T-helper 17 cell (primary cell): Measurements from ENCODE around the gene ZNF778. TPM values are rescaled to one million over a fixed set of nuclear protein-coding genes. Genes with fewer than 3 reads are reported as not detected.
A peak's percentile ranks its signal among the peaks of the same experiment; 100 is the strongest.

Source experiments
- ATAC-seq: fragments of 150-1000 bp; cut with Tn5 transposase; 2 replicates; pipeline ENCODE4 v1.10.0; 2021; ENCODE audit warnings: mild to moderate bottlenecking, moderate library complexity
- DNase-seq, 3 donors: peaks; one replicate each; pipeline versions ENCODE4 v3.0.0 to v3.0.0-alpha.2; 2020 to 2021
- H3K9me3 ChIP-seq: one replicate; pipeline ENCODE4 v1.7.0; 2013; ENCODE audit warnings: low read length, mild to moderate bottlenecking; ENCODE audit not compliant: control insufficient read depth, poor library complexity, severe bottlenecking
- H3K27ac Mint-ChIP-seq: one replicate; pipeline ENCODE4 v1.8.0; 2022; ENCODE audit warnings: mild to moderate bottlenecking, moderate library complexity, mixed read lengths
- H3K27me3 Mint-ChIP-seq: one replicate; pipeline ENCODE4 v1.8.0; 2022; ENCODE audit warnings: mixed read lengths
- H3K36me3 Mint-ChIP-seq: one replicate; pipeline ENCODE4 v1.8.0; 2022; ENCODE audit warnings: low read depth, mixed read lengths
- H3K4me1 Mint-ChIP-seq: one replicate; pipeline ENCODE4 v1.8.0; 2022; ENCODE audit warnings: mild to moderate bottlenecking, mixed read lengths
- H3K4me3 Mint-ChIP-seq: one replicate; pipeline ENCODE4 v1.8.0; 2022; ENCODE audit warnings: mild to moderate bottlenecking, moderate library complexity, mixed read lengths
- total RNA-seq, 4 donors: library from RNA in 2 of 4; stranded (reverse) in 2 of 4; gene quantifications; one replicate each; pipeline ENCODE4 v1.2.3 and lab custom pipeline; 2022 to 2026

ZNF778 gene
- total RNA-seq, 2 donors from 2014 or later = 4.1 to 8.1 TPM

DNA sequence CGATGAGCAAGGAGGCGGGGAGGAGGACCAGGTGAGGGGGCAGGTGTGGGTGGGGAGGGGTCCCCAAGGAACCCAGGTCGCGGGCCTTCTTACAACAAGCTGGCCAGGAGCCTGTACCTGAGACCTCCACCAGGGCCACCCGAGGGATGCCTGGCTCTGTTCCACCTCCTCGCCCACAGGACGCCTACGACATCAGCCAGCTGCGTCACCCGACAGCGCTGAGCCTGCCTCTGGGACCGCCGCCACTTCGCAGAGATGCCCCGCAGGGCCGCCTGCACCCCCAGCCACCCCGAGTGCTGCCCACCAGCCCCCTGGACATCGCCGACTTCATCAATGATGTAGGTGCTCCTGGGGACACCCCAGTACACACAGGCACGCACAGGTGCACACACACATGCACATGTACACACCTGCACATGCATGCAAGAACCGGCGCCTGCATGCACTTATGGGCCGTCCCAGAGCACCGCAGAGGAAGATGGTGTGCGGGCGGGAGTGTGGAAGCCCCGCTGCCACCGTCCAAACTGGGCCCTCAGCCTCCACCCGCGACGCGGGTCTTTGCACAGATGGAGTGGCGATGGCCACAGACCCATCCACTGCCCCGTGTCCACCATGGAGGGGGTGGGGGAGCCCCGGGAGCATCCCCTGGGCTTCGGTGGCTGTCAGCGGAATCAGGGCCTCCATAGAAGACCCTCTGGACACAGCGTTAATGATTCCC is 23.8 kb upstream of the ZNF778 start:
- Mint-ChIP-seq H3K27ac (no peak overlapping the region), H3K36me3 (no peaks in the 10 kb centered on the region), H3K27me3 (peaks cover 9% of the 10 kb centered on the region), H3K4me3 (no peak overlapping the region), H3K4me1 (no peaks in the 10 kb centered on the region)
- ATAC-seq (no peak), DNase-seq (peak in 1 of 3 donors; percentile 10)
- H3K9me3 ChIP-seq = no peaks in the 10 kb centered on the region

- Mint-ChIP-seq H3K27ac (no peak overlapping the region), H3K4me3 (peak overlapping the region; percentile 12), H3K36me3 (no peaks in the 10 kb centered on the region), H3K4me1 (no peaks in the 10 kb centered on the region), H3K27me3 (peaks cover 9% of the 10 kb centered on the region)
- H3K9me3 ChIP-seq = no peaks in the 10 kb centered on the region
- ATAC-seq (no peak), DNase-seq (no peak)
Measured at GRCh38 chr16:89194340-89195311, 22.9 kb upstream of the ZNF778 start.

GRCh38 chr16:89195521-89196171 is 21.9 kb upstream of the ZNF778 start:
- Mint-ChIP-seq H3K27ac (no peak overlapping the region), H3K27me3 (peaks cover 17% of the 10 kb centered on the region), H3K4me3 (no peak overlapping the region), H3K36me3 (no peaks in the 10 kb centered on the region), H3K4me1 (peaks cover 2% of the 10 kb centered on the region)
- no peak for ATAC-seq
- no peak for DNase-seq
- no peaks in the 10 kb centered on the region for H3K9me3 ChIP-seq

- Mint-ChIP-seq H3K27me3 (peaks cover 17% of the 10 kb centered on the region), H3K36me3 (no peaks in the 10 kb centered on the region), H3K4me3 (no peak overlapping the region), H3K27ac (no peak overlapping the region), H3K4me1 (peaks cover 3% of the 10 kb centered on the region)
- DNase-seq (no peak), ATAC-seq (no peak)
- H3K9me3 ChIP-seq = no peaks in the 10 kb centered on the region
Measured at GRCh38 chr16:89197033-89197632, 20.4 kb upstream of the ZNF778 start.

GRCh38 chr16:89197633-89198416 is 19.7 kb upstream of the ZNF778 start:
- peaks cover 3% of the 10 kb centered on the region for H3K4me1 Mint-ChIP-seq
- H3K36me3 Mint-ChIP-seq = no peaks in the 10 kb centered on the region
- H3K27me3 Mint-ChIP-seq = peaks cover 21% of the 10 kb centered on the region
- DNase-seq (no peak), ATAC-seq (no peak)
- H3K27ac Mint-ChIP-seq = no peak overlapping the region
- no peak overlapping the region for H3K4me3 Mint-ChIP-seq
- no peaks in the 10 kb centered on the region for H3K9me3 ChIP-seq

- H3K36me3 Mint-ChIP-seq = no peaks in the 10 kb centered on the region
- peaks cover 3% of the 10 kb centered on the region for H3K4me1 Mint-ChIP-seq
- no peak overlapping the region for H3K4me3 Mint-ChIP-seq
- no peak for DNase-seq
- ATAC-seq = no peak
- peaks cover 29% of the 10 kb centered on the region for H3K27me3 Mint-ChIP-seq
- H3K9me3 ChIP-seq = no peaks in the 10 kb centered on the region
- H3K27ac Mint-ChIP-seq = no peak overlapping the region
Measured at GRCh38 chr16:89198417-89199240, 18.9 kb upstream of the ZNF778 start.

- H3K27ac Mint-ChIP-seq = no peak overlapping the region
- DNase-seq (no peak), ATAC-seq (no peak)
- peaks cover 3% of the 10 kb centered on the region for H3K4me1 Mint-ChIP-seq
- H3K9me3 ChIP-seq = no peaks in the 10 kb centered on the region
- H3K36me3 Mint-ChIP-seq = no peaks in the 10 kb centered on the region
- no peak overlapping the region for H3K4me3 Mint-ChIP-seq
- peaks cover 37% of the 10 kb centered on the region for H3K27me3 Mint-ChIP-seq
Measured at GRCh38 chr16:89199241-89200123, 18.0 kb upstream of the ZNF778 start.

DNA sequence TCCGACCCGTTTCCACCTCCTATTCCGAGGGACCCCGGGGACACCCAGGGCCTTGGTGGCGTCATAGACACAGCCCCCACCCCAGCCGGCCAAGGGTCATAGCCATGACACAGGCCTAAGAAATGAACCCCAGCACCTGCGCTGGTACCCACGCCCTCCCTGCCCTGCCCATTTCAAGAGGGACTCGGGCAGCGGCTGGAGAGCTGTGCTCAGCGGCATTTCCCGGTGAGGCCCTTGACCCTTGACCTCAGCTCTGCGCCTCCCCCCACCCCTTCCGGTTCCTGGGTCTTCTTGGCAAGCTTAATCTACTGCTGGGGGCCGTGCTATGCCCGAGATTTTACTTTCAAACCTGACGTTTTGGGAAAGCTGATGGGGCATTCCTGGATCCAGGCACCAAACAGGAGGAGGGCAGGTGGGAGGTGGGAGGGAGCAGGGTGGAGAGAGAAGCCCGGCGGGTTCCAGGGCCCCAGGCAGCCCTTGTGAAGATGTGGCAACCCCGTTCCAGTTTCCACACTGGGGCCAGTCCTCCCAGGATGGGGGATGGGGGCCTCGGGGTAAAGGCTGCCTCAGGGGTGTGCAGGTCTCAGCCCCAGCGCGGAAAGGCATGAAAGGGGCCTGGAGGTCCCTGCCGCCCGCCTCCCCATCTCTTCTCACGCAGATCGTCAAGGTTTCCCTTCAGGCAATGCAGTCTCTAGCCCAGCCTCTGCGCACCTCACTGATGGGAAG is 17.2 kb upstream of the ZNF778 start, which contains the start of gene SLC22A31:
TSS of gene SLC22A31 (minus strand) at position 414 of the 726 bp plus-strand sequence. CDS start at position 378, 36 bp downstream.
- H3K4me3 Mint-ChIP-seq = peak within 1 kb of the TSS; percentile 67
- no peaks in the 10 kb centered on the region for H3K36me3 Mint-ChIP-seq
- H3K9me3 ChIP-seq = no peaks in the 10 kb centered on the region
- H3K27me3 Mint-ChIP-seq = peaks cover 43% of the 10 kb centered on the region
- no peak for ATAC-seq
- DNase-seq = no peak
- H3K4me1 Mint-ChIP-seq = peaks cover 3% of the 10 kb centered on the region
- no peak within 1 kb of the TSS for H3K27ac Mint-ChIP-seq

- DNase-seq = no peak
- peak; percentile 8 for ATAC-seq
- H3K4me3 Mint-ChIP-seq = peak overlapping the region; percentile 67
- H3K36me3 Mint-ChIP-seq = no peaks in the 10 kb centered on the region
- H3K27me3 Mint-ChIP-seq = peaks cover 43% of the 10 kb centered on the region
- H3K9me3 ChIP-seq = no peaks in the 10 kb centered on the region
- no peak overlapping the region for H3K27ac Mint-ChIP-seq
- peaks cover 3% of the 10 kb centered on the region for H3K4me1 Mint-ChIP-seq
Measured at GRCh38 chr16:89200850-89201411, 16.6 kb upstream of the ZNF778 start.
